Ovary (tissue), 9 donors: Measurements from ENCODE around the gene FABP7. TPM values are rescaled to one million over a fixed set of nuclear protein-coding genes. Genes with fewer than 3 reads are reported as not detected.

Experiments used
- DNase-seq, 5 donors: peaks; one replicate each; pipeline ENCODE4 v3.0.0-alpha.2; 2019 to 2020
- H3K27ac ChIP-seq, 2 donors: fragments of 200-600 bp; one replicate each; pipeline versions ENCODE4 v1.5.1 to v1.8.0; 2019 to 2022
- H3K27me3 ChIP-seq: fragments of 200-600 bp; one replicate; pipeline ENCODE4 v1.8.0; 2022
- H3K36me3 ChIP-seq: fragments of 200-600 bp; sonication (generic); one replicate; pipeline ENCODE4 v1.5.1; 2019
- H3K4me1 ChIP-seq: one replicate; pipeline ENCODE4 v1.8.1; 2013; ENCODE audit warnings: mild to moderate bottlenecking, moderate library complexity; ENCODE audit not compliant: insufficient read depth
- H3K4me3 ChIP-seq: fragments of 200-600 bp; sonication (generic); one replicate; pipeline ENCODE4 v1.5.1; 2017
- H3K9me3 ChIP-seq, 2 donors: fragments of 200-600 bp in 1 of 2; sonication (generic) in 1 of 2; one replicate each; pipeline versions ENCODE4 v1.5.1 to v1.8.1; 2013 to 2019; ENCODE audit warnings: mild to moderate bottlenecking in 1 of 2, moderate library complexity in 1 of 2
- EP300 ChIP-seq: sonication (generic); formaldehyde crosslinking; IDR thresholded peaks from one replicate; pipeline ENCODE4 v1.6.1; 2017; ENCODE audit warnings: antibody characterized with exemption
- POLR2A ChIP-seq: fragments of 450-650 bp; IDR thresholded peaks from one replicate; pipeline ENCODE4 v1.6.1; 2017; ENCODE audit warnings: antibody characterized with exemption, mild to moderate bottlenecking, moderate library complexity
- WGBS, 3 donors: extraction: QIAGEN DNeasy Blood & Tissue Kit in 1 of 3; methylation state at CpG; one replicate each; pipeline versions ENCODE4 v1.1.5 to v1.1.7; 2013 to 2017; 5-methylcytosine and 5-hydroxymethylcytosine counted together
- intact Hi-C, 4 donors: fragments of 100-400 bp; cut with DNase I; formaldehyde crosslinking; loops; one replicate each; pipeline versions ENCODE4 v1.11.0 to v1.15.1; 2022 to 2023
- polyA plus RNA-seq, 2 donors: library from polyadenylated mRNA; stranded (reverse); fragments of 200-250 nt in 1 of 2; fragments of 350-450 nt in 1 of 2; fragmentation: Illumina TruSeq in 1 of 2; extraction: RNeasy Lipid Tissue Mini Kit (QIAGEN cat#74804) in 1 of 2; gene quantifications; one replicate each; pipeline ENCODE4 v1.2.3, GENCODE V29; 2013 to 2014
- total RNA-seq, 7 donors: library from RNA; depleted of rRNA in 2 of 7; stranded (reverse); fragments of >200 nt in 2 of 7; fragmentation: NEBNext Ultra II Directional in 3 of 7; extraction: Animal tissue kit (Norgen Biotek cat#: 25700) in 3 of 7; gene quantifications; one replicate each; pipeline versions ENCODE4 v1.1.0 to v1.2.4, GENCODE V29; 2016 to 2023
- TF ChIP-seq, protein P1 (sequence below), 3 donors: fragments of 450-650 bp in 2 of 3; fragments of 200-600 bp in 1 of 3; IDR thresholded peaks; one replicate each; pipeline versions ENCODE4 v1.5.1 to v1.8.0; 2016 to 2022; ENCODE audit warnings: antibody characterized with exemption in 3 of 3, mild to moderate bottlenecking in 1 of 3
- donor health status: DM: no; HTN: no; CAD: no; lungs with moderate emphysema.
- donor health status: DM: no; HTN: no; CAD: no.
- donor health status: Bipolar disorder and iron deficiency.
- donor health status: DM: yes; HTN: yes; CAD: no.
- donor health status: DM: no; HTN: no; CAD: no.
- donor health status: DM: yes; HTN: yes; CAD: no.

The FABP7 gene
- total and polyA plus RNA-seq, 9 donors, result not detected

GRCh38 chr6:122818866-122819265, 39.4 kb downstream of the FABP7 start:
- H3K9me3 ChIP-seq, result no peaks in the 10 kb centered on the region
- no peaks in the 10 kb centered on the region for H3K4me1 ChIP-seq
- intact Hi-C loops, result no loop called here
- no peaks in the 10 kb centered on the region for H3K36me3 ChIP-seq
- 81 to 84% (median 82%) methylated on average over 2 of the region's 2 CpGs for WGBS, 3 donors
- no peak overlapping the region for H3K27ac ChIP-seq
- DNase-seq, result no peak
- no peaks in the 10 kb centered on the region for H3K27me3 ChIP-seq
- H3K4me3 ChIP-seq, result no peak overlapping the region
- TF ChIP-seq POLR2A (no peak), EP300 (no peak)
- TF ChIP-seq, protein P1, sequence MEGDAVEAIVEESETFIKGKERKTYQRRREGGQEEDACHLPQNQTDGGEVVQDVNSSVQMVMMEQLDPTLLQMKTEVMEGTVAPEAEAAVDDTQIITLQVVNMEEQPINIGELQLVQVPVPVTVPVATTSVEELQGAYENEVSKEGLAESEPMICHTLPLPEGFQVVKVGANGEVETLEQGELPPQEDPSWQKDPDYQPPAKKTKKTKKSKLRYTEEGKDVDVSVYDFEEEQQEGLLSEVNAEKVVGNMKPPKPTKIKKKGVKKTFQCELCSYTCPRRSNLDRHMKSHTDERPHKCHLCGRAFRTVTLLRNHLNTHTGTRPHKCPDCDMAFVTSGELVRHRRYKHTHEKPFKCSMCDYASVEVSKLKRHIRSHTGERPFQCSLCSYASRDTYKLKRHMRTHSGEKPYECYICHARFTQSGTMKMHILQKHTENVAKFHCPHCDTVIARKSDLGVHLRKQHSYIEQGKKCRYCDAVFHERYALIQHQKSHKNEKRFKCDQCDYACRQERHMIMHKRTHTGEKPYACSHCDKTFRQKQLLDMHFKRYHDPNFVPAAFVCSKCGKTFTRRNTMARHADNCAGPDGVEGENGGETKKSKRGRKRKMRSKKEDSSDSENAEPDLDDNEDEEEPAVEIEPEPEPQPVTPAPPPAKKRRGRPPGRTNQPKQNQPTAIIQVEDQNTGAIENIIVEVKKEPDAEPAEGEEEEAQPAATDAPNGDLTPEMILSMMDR (IDR thresholded peaks at IDR 0.05), result no peak

DNA sequence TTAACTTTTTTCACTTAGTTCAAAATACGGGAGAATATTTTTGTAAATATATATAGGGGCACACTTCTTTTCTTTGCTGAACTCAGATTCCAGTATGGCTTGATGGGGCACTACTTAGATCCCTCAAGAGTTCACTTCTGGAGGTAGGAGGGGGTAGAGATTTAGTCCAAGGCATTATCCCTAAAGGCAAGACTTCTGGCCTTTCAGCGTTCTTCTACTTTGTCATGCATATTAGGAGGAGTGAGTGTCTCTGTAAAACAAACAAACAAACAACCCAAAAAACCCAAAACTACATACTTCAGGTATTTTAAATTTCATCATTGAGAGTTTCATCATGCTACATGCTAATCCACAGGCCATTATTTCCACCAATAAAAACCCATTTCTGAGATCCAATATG, 41.6 kb downstream of the FABP7 start:
- no peak overlapping the region for H3K4me3 ChIP-seq
- H3K9me3 ChIP-seq, result no peaks in the 10 kb centered on the region
- no peaks in the 10 kb centered on the region for H3K4me1 ChIP-seq
- H3K27ac ChIP-seq, result no peak overlapping the region
- intact Hi-C loops, result no loop called here
- H3K36me3 ChIP-seq, result no peaks in the 10 kb centered on the region
- WGBS, 3 donors, result 52 to 75% (median 61%) methylated on average over 2 of the region's 2 CpGs
- no peaks in the 10 kb centered on the region for H3K27me3 ChIP-seq
- TF ChIP-seq, protein P1 (IDR thresholded peaks at IDR 0.05), result no peak
- TF ChIP-seq EP300 (no peak), POLR2A (no peak)
- no peak for DNase-seq

DNA sequence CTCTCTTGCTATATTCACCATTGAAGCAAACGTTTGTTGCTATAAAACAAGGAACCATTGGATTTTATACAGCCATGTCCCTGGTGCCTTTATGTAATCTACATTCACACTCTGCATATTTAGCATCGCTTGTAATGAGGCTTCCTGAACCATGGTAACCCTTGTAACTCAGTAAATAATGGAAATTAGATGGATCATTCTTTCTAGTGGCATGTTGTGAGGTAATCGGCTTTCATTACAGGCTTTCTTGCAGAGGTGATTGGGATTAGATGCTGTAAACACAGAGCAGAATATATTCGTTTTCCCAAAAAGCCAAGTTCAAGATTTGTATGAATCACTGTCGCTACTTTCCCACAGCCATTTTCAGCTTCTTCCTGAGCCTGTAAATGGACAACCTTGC, 45.6 kb downstream of the FABP7 start:
- Histone ChIP-seq H3K27ac (no peak overlapping the region), H3K4me1 (no peaks in the 10 kb centered on the region), H3K27me3 (no peaks in the 10 kb centered on the region), H3K4me3 (no peak overlapping the region), H3K36me3 (no peaks in the 10 kb centered on the region), H3K9me3 (no peaks in the 10 kb centered on the region)
- TF ChIP-seq, protein P1 (IDR thresholded peaks at IDR 0.05), result no peak
- TF ChIP-seq POLR2A (no peak), EP300 (no peak)
- intact Hi-C loops, result no loop called here
- DNase-seq, result no peak
- WGBS, 3 donors, result 72 to 75% (median 74%) methylated on average over 5 of the region's 5 CpGs

DNA sequence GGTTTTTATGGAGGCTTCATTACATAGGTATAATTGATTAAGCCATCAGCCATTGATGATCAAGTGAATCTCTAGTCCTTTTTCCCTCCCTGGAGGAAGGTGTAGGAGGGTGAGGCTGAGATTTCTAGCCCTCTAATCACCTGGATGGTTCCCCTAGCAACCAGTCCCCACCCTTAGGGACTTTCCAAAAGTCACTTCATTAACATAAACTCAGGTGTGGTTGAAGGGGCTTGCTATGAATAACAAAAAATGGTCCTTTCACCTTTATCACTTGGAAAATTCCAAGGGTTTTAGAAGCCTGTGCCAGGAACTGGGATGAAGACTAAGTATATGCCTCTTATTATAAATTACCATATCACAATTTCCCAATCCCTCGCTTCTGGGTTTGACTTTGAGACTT, 49.9 kb downstream of the FABP7 start:
- TF ChIP-seq, protein P1 (IDR thresholded peaks at IDR 0.05), result no peak
- TF ChIP-seq POLR2A (no peak), EP300 (no peak)

DNA sequence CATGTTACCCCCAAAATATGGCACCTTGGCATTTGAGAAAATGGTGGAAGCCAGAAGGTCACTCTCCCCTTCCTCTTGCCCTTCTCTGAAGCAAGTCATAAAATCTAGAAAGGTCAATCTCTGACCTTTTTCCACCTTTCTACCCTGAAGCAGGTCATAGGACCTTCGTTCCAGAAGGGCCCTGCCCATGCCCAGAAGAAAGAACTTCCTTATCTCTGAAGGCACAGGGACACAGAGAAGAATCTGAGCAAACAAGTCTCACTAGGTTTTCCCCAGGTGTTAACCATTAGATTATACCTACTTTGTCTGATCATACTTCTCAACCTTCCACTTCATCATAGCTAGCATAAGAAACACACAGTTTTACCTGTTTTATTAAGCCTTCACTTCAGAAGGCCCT, 52.0 kb downstream of the FABP7 start:
- 74 to 81% (median 80%) methylated on average over 1 of the region's 1 CpG for WGBS, 3 donors
- no peaks in the 10 kb centered on the region for H3K27me3 ChIP-seq
- no peak for DNase-seq
- no peak overlapping the region for H3K27ac ChIP-seq
- no peak overlapping the region for H3K4me3 ChIP-seq
- intact Hi-C loops, result loop anchor here in 1 of 4 donors (10.0 kb wide), 1 partner anchor 97 kb away; no protein-coding TSS in a partner anchor
- no peaks in the 10 kb centered on the region for H3K36me3 ChIP-seq
- H3K9me3 ChIP-seq, result no peaks in the 10 kb centered on the region
- TF ChIP-seq POLR2A (no peak), EP300 (no peak)
- TF ChIP-seq, protein P1 (IDR thresholded peaks at IDR 0.05), result no peak
- no peaks in the 10 kb centered on the region for H3K4me1 ChIP-seq

More for the DNA sequence above, 49.9 kb downstream of the FABP7 start:
- no peak overlapping the region for H3K4me3 ChIP-seq
- H3K27me3 ChIP-seq, result no peaks in the 10 kb centered on the region
- intact Hi-C loops, result no loop called here
- WGBS, 3 donors, result 85 to 96% (median 91%) methylated on average over 1 of the region's 1 CpG
- H3K27ac ChIP-seq, result no peak overlapping the region
- no peak for DNase-seq
- no peaks in the 10 kb centered on the region for H3K36me3 ChIP-seq
- H3K9me3 ChIP-seq, result no peaks in the 10 kb centered on the region
- no peaks in the 10 kb centered on the region for H3K4me1 ChIP-seq
